K562 (cell line): Measurements from ENCODE around the gene AXIN2. TPM values are rescaled to one million over a fixed set of nuclear protein-coding genes. Genes with fewer than 3 reads are reported as not detected.
"Not testable (repeated sequence)": the region's sequence is repeated elsewhere in the genome, so short reads cannot be mapped to it uniquely, and the experiment has no call there.

Source experiments
- ATAC-seq: fragments of 200-7000 bp; cut with Tn5 transposase; 3 replicates; pipeline ENCODE4 v1.9.1; 2020; ENCODE audit warnings: moderate library complexity
- BruUV-seq: library from RNA; stranded (reverse); fragments of 400-500 nt; replicated peaks from 2 replicates; lab custom pipeline; 2021; lab: Mats Ljungman, UMichigan
- CTCF ChIA-PET: fragments of 300-600 bp; formaldehyde crosslinking; extraction: SDS; loops from one replicate; lab custom pipeline; 2021; ENCODE audit warnings: low intra/inter-chr PET ratio; lab: Yijun Ruan, JAX
- POLR2A ChIA-PET: fragments of 300-600, 350-650 bp; sonication (Branson Sonifier 250); formaldehyde crosslinking; extraction: SDS; loops from one replicate; lab custom pipeline; 2021; ENCODE audit warnings: antibody characterized with exemption, inconsistent platforms; lab: Yijun Ruan, JAX
- DNase-seq, 4 experiments: peaks; one replicate each; pipeline versions ENCODE4 v3.0.0 to v3.0.0-alpha.2; 2011 to 2018; ENCODE audit warnings: low spot score in 3 of 4, mixed read lengths in 3 of 4; ENCODE audit errors: extremely low read depth in 1 of 4
- FAIRE-seq: peaks from 2 replicates; lab custom pipeline; 2011; peaks lifted over from hg19 to GRCh38; lab: Jason Lieb, UNC
- H2AFZ ChIP-seq: 2 replicates; pipeline ENCODE4 v1.6.0; 2011; ENCODE audit warnings: low read depth, low read length, control low read depth, inconsistent platforms
- H3K27ac ChIP-seq: fragments of 200-600 bp; 3 replicates; pipeline ENCODE4 v1.8.0; 2011; ENCODE audit warnings: low read depth, mild to moderate bottlenecking, control low read depth, inconsistent platforms, low read length, moderate library complexity, mixed read lengths; ENCODE audit errors: extremely low read depth
- H3K27me3 ChIP-seq, 2 experiments: fragments of 300-600 bp in 1 of 2; 2 replicates in 1 of 2; 3 replicates in 1 of 2; pipeline versions ENCODE4 v1.6.0 to v1.8.0; 2011; ENCODE audit warnings: inconsistent platforms in 2 of 2, low read length in 2 of 2, mild to moderate bottlenecking in 1 of 2, mixed read lengths in 1 of 2, moderate library complexity in 1 of 2; ENCODE audit not compliant: control insufficient read depth in 2 of 2, insufficient read depth in 2 of 2
- H3K36me3 ChIP-seq: fragments of 300-600 bp; 3 replicates; pipeline ENCODE4 v1.8.0; 2011; ENCODE audit warnings: mild to moderate bottlenecking, low read length, inconsistent platforms; ENCODE audit not compliant: control insufficient read depth, insufficient read depth
- H3K4me1 ChIP-seq, 2 experiments: fragments of 200-600 bp in 1 of 2; replicated peaks in 1 of 2; 2 replicates in 1 of 2; 3 replicates in 1 of 2; pipeline versions ENCODE4 v1.5.1 to v1.8.0; 2011; ENCODE audit warnings: inconsistent platforms in 2 of 2, low read length in 2 of 2, mild to moderate bottlenecking in 1 of 2, mixed read lengths in 1 of 2, moderate library complexity in 1 of 2; ENCODE audit not compliant: control insufficient read depth in 2 of 2, insufficient read depth in 2 of 2
- H3K4me2 ChIP-seq: 2 replicates; pipeline ENCODE4 v1.6.1; 2011; ENCODE audit warnings: low read length, control low read depth, inconsistent platforms, mixed read lengths; ENCODE audit not compliant: insufficient read depth
- H3K4me3 ChIP-seq: fragments of 200-600 bp; sonication (generic), shearing (Covaris generic); 2 replicates; pipeline ENCODE4 v1.5.1; 2016; ENCODE audit warnings: control low read depth, inconsistent platforms
- H3K79me2 ChIP-seq: fragments of 200-600 bp; 3 replicates; pipeline ENCODE4 v1.8.0; 2011; ENCODE audit warnings: low read length, inconsistent platforms; ENCODE audit not compliant: control insufficient read depth, insufficient read depth
- H3K9ac ChIP-seq, 2 experiments: 2 replicates each; pipeline versions ENCODE4 v1.6.0 to v1.6.1; 2011; ENCODE audit warnings: low read depth in 2 of 2, low read length in 2 of 2, control low read depth in 1 of 2, inconsistent platforms in 1 of 2, mild to moderate bottlenecking in 1 of 2, mixed read lengths in 1 of 2; ENCODE audit not compliant: insufficient read depth in 1 of 2
- H3K9me1 ChIP-seq: one replicate; pipeline ENCODE4 v1.6.0; 2011; ENCODE audit warnings: inconsistent platforms, mild to moderate bottlenecking, low read length, moderate library complexity; ENCODE audit not compliant: control insufficient read depth, insufficient read depth
- H3K9me3 ChIP-seq: replicated peaks from 2 replicates; pipeline ENCODE4 v1.5.1; 2011; ENCODE audit warnings: low read depth, low read length, inconsistent platforms; ENCODE audit not compliant: control insufficient read depth, insufficient read depth
- H4K20me1 ChIP-seq: replicated peaks from 2 replicates; pipeline ENCODE4 v1.6.1; 2011; ENCODE audit warnings: low read length, inconsistent platforms, mixed read lengths; ENCODE audit not compliant: control insufficient read depth, insufficient read depth
- HBP1 ChIP-seq: fragments of 450-650 bp; formaldehyde crosslinking; IDR thresholded peaks from 2 replicates; pipeline ENCODE4 v1.4.0; 2022; ENCODE audit warnings: missing genetic modification characterization
- WGBS: fragments of 100-300 bp; shearing (Covaris generic); methylation state at CpG from one replicate; pipeline ENCODE4 v1.1.6; 2016; ENCODE audit warnings: low coverage, mixed read lengths; ENCODE audit not compliant: insufficient coverage; ENCODE audit errors: missing lambda C conversion rate; 5-methylcytosine and 5-hydroxymethylcytosine counted together
- in situ Hi-C: fragments of 300-500 bp; cut with MboI; formaldehyde crosslinking; loops from 4 replicates; pipeline ENCODE4 v1.15.0; 2018; ENCODE audit warnings: inconsistent platforms, mixed read lengths
- intact Hi-C: fragments of 100-400 bp; cut with micrococcal nuclease; formaldehyde crosslinking; loops from 2 replicates; pipeline ENCODE4 v1.14.2; 2022
- polyA plus RNA-seq, 8 experiments: library from polyadenylated mRNA; depleted of rRNA in 4 of 8; stranded (reverse) in 5 of 8; unstranded in 3 of 8; fragments of >200 nt; fragmentation: Nextera tagmentation in 2 of 8; fragmentation: Illumina TruSeq in 1 of 8; extraction: Ambion mirVana in 2 of 8; extraction: Trizol in 1 of 8; gene quantifications; 2 replicates each; pipeline versions ENCODE4 v1.2.1 to v1.2.3, GENCODE V29; 2011 to 2014; ENCODE audit warnings: inconsistent platforms in 1 of 8, missing spikeins in 1 of 8
- total RNA-seq, 7 experiments: library from RNA; depleted of rRNA in 6 of 7; stranded (reverse); fragments of >200 nt in 6 of 7; fragmentation: Illumina TruSeq in 2 of 7; extraction: Trizol in 2 of 7; gene quantifications; 2 replicates each; pipeline versions ENCODE4 v1.2.1 to v1.2.3, GENCODE V29; 2011 to 2021; ENCODE audit warnings: low replicate concordance in 1 of 7

The AXIN2 gene
- total and polyA plus RNA-seq, 9 of the 15 experiments (the other 6 are each of a cell fraction or from before 2014, with no cell fraction given) = 0.21 to 3.3 (median 1.2) TPM

GRCh38 chr17:65527381-65527780 is 34.1 kb downstream of the AXIN2 start (continued):
- TF ChIP-seq HBP1 = no peak

DNA sequence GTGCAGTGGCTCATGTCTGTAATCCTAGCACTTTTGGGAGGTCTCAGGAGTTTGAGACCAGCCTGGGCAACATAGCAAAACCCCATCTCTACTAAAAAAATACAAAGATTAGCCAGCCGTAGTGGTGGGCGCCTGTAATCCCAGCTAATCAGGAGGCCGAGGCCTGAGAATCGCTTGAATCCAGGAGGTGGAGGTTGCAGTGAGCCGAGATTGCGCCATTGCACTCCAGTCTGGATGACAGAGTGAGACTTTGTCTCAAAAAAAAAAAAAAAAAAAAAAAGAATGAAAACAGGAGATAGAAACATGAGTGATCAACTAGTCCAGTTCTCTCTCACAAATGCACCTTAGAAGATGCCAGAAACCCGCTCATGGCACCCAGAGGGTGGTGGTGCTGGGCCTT is 34.6 kb downstream of the AXIN2 start:
- H3K4me1 ChIP-seq, BruUV-seq, intact Hi-C loops, H3K9me1 ChIP-seq, H3K79me2 ChIP-seq, H3K27ac ChIP-seq, H3K4me2 ChIP-seq, FAIRE-seq, in situ Hi-C loops, ATAC-seq, H3K9ac ChIP-seq, H3K9me3 ChIP-seq, CTCF ChIA-PET, POLR2A ChIA-PET, H3K4me3 ChIP-seq, H2AFZ ChIP-seq, H4K20me1 ChIP-seq, H3K36me3 ChIP-seq, DNase-seq: not testable (repeated sequence)
- 12% methylated on average over 5 of the region's 7 CpGs for WGBS
- H3K27me3 ChIP-seq = peaks cover 5 to 29% of the 10 kb centered on the region in 2 experiments; a peak in 4 of 5 replicates
